ES-I3 (cell line): Measurements from ENCODE around the gene BHLHE41.
A peak's percentile ranks its signal among the peaks of the same experiment; 100 is the strongest.

Experiments used
- H3K36me3 ChIP-seq: 2 replicates; pipeline ENCODE4 v1.6.1; 2013; ENCODE audit warnings: mild to moderate bottlenecking, low read length, control low read depth, moderate library complexity; ENCODE audit not compliant: insufficient read depth
- H3K4me1 ChIP-seq: 2 replicates; pipeline ENCODE4 v1.6.1; 2013; ENCODE audit warnings: mild to moderate bottlenecking, control low read depth, low read length; ENCODE audit not compliant: insufficient read depth
- H3K9ac ChIP-seq: 2 replicates; pipeline ENCODE4 v1.6.1; 2013; ENCODE audit warnings: low read depth, mild to moderate bottlenecking, low read length, moderate library complexity
- H3K9me3 ChIP-seq: 2 replicates; pipeline ENCODE4 v1.6.1; 2013; ENCODE audit warnings: mild to moderate bottlenecking, low read length, moderate library complexity; ENCODE audit not compliant: control insufficient read depth, insufficient read depth

BHLHE41 gene

DNA sequence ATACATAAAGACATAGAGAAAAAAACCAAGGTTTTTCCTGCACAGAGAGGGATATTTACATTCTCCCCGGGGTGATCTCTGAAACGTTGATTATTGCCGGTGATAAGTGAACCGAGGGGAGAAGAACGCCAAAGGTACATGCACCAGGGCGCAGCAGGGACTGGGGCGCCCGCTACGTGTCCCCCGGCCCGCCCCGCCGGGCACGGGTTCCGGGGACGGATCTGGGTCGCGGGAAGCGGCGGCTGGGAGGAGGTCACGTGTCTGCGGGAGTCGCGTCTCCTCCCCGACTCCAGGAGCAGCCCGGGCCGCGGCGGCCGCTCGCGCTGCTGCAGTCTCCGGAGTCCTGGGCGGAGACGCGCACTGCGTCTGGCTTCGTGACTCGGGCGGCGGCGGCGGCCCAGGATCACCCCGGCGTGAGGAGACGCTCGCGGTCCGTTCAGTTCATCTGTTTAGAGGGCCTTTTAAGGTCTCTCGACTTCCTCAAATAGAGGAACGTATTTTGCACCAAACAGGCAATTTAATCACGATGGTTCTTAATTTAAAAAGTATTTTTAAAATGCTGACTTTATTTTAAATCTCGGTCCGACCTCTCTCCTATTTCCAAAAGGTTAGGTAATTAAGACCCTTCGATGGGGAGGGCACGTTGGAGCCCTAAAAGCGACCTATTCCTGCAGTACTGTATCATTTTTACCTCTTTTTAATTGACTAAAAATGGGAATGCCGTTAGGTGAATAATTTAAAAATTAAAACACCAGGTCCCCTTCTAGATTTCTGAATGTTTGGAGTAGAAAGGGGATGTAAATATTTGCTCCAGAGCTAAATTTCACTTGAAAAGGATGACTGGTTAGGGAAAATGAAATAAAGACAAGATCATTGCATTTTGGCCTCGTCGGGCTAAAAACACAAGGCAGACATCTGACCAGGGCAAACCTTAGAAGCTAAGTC is 1.8 kb upstream of the BHLHE41 start:
- Histone ChIP-seq H3K9ac (peak overlapping the region; percentile 82), H3K36me3 (no peaks in the 10 kb centered on the region), H3K9me3 (no peaks in the 10 kb centered on the region), H3K4me1 (peaks cover 6% of the 10 kb centered on the region; the same call in 1 of the 2 replicates)

DNA sequence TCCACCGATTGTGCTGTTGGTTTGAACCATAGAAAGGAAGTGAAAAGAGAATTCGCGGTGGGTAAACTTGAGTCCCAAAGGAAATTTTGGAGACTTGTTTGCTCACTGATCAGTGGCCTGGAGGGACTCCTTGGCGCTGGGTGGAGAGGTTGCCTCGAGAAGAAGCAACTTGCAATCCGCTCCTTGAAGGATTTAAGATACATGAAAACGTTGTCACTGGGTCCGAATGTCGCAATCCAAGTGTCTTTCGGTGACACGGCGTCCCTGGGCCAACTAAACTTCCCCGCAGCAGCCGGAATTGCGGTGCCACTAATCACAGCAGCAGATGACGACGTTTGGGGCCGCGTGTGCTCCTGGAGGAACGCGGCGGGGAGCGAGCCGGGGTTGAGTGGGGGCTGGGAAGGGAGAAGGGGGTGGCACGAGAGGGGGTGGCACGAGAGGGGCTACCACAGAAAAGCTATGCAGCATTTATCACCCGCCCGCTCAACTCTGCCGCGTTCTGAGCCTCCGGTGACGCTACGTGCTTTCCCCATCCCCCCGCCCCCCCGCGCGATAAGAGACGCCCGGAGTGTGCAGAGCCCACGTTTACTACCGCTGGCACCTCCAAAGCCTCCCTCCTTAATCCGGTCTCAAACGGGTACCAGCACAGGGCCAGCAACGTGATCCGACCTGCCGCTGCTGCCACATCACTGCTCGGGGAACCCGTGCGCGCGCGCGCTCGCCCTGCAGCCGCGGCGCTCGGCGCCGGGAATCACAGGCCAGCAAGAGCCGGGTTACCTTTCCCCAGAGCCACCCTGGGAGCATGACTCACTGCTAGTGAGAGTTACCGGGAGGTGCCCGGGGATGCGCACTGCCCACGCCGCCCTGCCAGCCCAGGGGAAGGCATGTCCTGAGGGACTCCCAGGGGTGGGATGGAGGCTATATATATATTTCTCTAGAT is 833 bp upstream of the BHLHE41 start:
- peaks cover 6% of the 10 kb centered on the region; the same call in 1 of the 2 replicates for H3K4me1 ChIP-seq
- no peaks in the 10 kb centered on the region for H3K9me3 ChIP-seq
- H3K9ac ChIP-seq = peak overlapping the region; percentile 82
- H3K36me3 ChIP-seq = no peaks in the 10 kb centered on the region

DNA sequence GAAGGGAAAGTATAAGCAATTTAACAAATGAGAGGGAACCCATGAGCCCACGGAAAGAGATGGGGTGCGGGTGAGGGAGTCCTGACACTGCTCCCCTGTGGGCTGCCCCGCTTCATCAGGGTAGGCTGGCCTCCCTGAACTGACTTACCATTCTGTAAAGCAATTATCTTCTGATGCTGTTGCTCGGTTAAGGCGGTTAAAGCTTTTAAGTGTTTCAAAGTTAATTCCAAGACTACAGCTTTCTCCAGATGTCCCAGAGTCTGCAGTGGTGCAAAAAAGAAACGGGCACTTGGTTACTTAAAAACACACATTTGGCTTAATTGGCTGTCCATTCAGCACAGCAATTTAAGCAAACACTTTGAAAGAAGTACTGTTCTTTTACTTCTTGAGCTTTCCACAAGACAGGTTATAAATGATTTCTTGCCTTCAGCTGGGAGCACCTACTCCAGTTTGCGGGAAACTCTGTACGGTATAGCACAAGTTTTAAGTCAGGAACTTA is 1.3 kb downstream of the BHLHE41 start:
- Histone ChIP-seq H3K36me3 (no peaks in the 10 kb centered on the region), H3K9ac (peak overlapping the region; percentile 61; the same call in 1 of the 2 replicates), H3K9me3 (no peaks in the 10 kb centered on the region), H3K4me1 (peaks cover 10% of the 10 kb centered on the region; the same call in 1 of the 2 replicates)

DNA sequence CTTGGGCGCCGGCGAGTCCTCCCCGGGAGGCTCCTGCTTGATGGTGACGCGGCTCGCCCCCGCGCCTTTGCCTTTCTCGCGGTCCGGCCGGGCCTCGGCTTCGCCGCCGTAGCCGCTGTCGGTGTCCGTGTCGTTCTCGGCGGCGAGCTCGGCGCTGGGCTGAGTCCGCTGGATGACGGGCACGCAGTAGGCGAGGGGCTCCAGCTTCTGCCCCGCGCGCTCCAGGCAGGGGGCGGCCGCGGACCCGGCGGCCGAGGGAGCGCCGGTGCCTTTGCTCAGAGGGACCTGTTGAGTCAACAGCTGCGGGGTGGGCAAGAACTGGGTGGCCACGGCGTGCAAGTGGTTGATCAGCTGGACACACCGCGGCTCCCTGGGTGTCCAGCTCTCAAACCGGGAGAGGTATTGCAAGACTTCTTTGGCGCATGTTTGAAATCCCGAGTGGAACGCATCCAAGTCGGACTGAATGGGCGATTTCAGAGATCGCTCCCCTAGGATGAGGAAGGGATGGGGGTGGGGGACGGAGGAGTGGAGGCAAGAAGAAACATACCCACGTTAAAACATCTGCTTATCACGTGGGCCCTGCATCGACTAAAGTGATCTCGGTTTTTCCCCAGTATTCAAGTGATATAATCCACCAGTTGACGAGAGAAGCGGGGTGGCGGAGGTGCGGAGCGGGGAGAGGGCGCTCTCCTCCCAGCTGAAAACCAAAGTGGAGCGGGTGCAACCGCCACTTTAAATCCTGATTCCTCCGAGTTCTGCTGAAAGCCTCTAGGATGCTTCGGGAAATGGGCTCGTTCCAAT is 2.0 kb downstream of the BHLHE41 start:
- peaks cover 10% of the 10 kb centered on the region; the same call in 1 of the 2 replicates for H3K4me1 ChIP-seq
- H3K9ac ChIP-seq = peak overlapping the region; percentile 61; the same call in 1 of the 2 replicates
- H3K36me3 ChIP-seq = no peaks in the 10 kb centered on the region
- no peaks in the 10 kb centered on the region for H3K9me3 ChIP-seq

DNA sequence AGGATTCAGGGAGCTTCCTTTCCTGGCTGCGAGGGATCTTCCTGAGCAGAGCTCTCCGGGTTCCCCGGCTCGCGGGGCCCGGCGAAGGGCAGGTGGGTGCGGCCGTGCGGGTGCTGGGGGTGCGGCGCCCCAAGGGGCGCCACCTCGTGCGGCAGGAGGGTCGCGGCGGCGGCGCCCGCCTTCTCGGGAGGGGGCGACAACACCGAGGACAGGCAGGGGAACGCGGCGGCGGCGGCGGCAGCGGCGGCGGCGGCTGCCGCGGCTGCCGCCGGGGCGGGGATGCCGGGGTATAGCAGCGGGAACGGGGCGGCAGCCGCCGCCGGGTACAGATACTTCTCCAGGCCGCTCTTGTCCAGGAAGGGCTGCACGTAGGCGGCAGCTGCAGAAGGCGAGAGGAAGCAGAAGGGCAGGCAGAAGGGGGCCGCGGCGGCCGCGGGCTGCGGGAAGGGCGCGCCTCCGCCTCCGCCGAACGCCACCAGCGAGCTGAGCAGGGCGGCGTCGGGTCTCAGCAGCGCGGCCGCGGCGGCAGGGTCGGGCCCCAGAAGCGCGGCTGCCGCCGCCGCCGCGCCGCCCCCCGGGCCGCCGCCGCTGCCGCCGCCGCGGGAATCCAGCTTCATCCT is 2.7 kb downstream of the BHLHE41 start:
- Histone ChIP-seq H3K36me3 (no peaks in the 10 kb centered on the region), H3K9ac (peak overlapping the region; percentile 61; the same call in 1 of the 2 replicates), H3K4me1 (peaks cover 11% of the 10 kb centered on the region; the same call in 1 of the 2 replicates), H3K9me3 (no peaks in the 10 kb centered on the region)

DNA sequence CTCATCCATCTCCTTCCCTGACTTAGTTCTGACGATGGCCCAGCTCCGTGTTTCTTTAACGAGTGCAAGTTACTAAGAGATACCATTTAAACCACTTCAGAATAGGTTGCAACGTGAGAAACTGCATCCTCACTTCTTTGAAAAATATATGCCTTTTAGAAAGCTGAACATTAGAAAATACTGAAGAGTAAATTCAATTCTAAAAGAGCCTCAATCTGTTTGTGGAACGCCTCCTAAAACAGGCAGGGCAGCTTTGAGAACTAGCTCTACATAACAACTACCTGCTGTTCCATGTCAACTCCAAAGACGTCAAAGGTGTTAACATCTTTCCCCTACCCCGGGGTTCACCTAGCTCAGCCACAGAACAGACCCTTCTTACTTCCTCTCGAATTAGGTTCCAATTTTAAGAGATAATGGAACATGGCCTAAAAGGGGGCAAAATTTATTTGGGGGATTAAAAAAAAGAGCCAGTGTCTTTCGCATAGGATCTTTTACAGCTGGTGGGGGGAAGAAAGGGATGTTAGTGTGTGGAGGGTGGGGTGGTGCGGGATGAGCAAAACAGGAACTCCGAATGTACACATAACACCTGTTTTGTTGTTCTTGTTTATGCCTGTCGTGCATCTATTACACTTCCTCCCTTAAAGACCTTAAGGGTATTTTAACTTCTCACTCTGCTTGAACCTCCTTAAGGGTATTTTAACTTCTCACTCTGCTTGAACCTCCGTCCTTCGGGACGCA is 3.3 kb downstream of the BHLHE41 start:
- no peaks in the 10 kb centered on the region for H3K9me3 ChIP-seq
- peak overlapping the region; percentile 61; the same call in 1 of the 2 replicates for H3K9ac ChIP-seq
- H3K4me1 ChIP-seq = peaks cover 15% of the 10 kb centered on the region; the same call in 1 of the 2 replicates
- no peaks in the 10 kb centered on the region for H3K36me3 ChIP-seq

DNA sequence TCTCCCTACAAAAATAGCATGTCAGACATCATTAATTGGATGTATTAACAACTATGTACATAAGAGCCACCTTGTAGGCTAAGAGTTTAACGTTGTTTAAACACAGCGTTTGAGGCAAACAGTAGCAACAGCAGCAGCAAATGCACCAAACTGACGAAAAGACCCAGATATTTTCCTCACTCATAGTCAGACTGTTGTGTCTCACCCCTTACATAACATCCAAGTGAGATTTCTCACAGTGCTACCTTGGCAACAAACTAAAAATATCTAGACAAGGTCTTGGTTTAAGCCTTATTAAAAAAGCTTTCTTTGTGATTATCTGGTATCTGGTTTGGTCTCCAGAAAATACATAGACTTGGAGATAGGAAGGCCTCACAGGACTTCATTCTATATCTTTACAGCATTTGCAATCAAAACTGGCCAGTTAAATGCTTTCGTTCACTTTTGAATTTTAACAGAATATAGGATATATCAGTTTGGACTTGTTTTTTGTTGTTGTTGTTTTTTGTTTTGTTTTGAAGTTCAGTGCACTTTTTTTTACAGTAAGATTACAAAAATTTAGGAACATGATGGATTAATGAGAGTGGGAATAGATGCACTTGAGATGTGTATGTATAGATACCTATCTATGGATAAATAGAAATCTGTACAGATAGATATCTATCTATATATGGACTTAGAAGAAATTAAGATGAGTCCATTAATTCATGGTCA is 4.1 kb downstream of the BHLHE41 start:
- Histone ChIP-seq H3K9ac (no peak overlapping the region), H3K4me1 (peaks cover 19% of the 10 kb centered on the region; the same call in 1 of the 2 replicates)

DNA sequence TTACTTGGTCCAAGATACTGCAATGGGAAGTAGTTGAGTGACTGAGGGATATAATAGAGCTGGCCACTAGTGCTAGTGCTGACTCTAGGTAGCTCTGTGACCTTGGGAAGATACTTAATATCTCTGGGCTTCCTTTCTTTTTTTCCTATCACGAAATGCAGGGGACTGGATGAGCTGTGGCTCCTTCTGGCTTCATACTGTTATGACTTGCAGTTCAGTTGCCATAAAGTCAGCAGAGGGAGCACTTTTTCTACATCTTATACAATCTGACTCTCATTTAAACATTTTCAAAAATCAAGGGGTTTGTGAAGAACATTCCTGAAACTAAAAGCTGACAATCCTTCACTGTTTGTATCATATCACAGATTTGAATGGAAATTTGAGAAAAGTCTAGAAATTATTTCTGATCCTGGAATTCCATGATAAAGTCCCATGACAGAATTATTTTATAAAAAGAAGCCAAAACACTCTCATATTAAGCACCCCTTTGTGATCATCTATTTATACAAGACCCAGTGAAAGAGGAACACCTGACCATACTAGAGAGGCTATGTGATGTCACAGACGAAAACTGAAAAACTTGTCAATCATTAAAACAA is 5.3 kb downstream of the BHLHE41 start:
- H3K36me3 ChIP-seq = no peaks in the 10 kb centered on the region
- H3K4me1 ChIP-seq = peaks cover 23% of the 10 kb centered on the region; the same call in 1 of the 2 replicates
- no peak overlapping the region for H3K9ac ChIP-seq
- H3K9me3 ChIP-seq = no peaks in the 10 kb centered on the region

More for the DNA sequence above, 4.1 kb downstream of the BHLHE41 start:
- Histone ChIP-seq H3K36me3 (no peaks in the 10 kb centered on the region), H3K9me3 (no peaks in the 10 kb centered on the region)

DNA sequence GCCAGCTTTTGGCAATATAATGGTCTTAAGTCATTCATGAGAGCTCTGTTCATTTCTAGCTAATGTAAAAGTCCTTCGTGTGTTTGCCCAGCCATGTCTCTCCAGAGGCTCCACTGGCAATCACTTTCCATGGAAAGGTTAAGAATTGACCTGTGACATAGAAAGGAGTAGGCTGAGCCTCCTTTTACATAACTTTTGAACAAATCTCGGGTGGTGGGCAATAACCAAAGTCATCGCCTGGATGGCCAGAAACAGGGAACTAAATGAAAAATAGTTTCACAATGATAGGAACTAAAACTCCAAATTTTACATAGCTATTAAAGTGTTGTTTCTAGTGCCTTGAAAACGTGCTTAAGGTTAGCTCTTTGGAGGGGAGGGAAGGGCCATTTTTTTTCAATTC is 6.5 kb downstream of the BHLHE41 start:
- Histone ChIP-seq H3K9me3 (no peaks in the 10 kb centered on the region), H3K4me1 (peaks cover 23% of the 10 kb centered on the region; the same call in 1 of the 2 replicates), H3K9ac (no peak overlapping the region), H3K36me3 (no peaks in the 10 kb centered on the region)

DNA sequence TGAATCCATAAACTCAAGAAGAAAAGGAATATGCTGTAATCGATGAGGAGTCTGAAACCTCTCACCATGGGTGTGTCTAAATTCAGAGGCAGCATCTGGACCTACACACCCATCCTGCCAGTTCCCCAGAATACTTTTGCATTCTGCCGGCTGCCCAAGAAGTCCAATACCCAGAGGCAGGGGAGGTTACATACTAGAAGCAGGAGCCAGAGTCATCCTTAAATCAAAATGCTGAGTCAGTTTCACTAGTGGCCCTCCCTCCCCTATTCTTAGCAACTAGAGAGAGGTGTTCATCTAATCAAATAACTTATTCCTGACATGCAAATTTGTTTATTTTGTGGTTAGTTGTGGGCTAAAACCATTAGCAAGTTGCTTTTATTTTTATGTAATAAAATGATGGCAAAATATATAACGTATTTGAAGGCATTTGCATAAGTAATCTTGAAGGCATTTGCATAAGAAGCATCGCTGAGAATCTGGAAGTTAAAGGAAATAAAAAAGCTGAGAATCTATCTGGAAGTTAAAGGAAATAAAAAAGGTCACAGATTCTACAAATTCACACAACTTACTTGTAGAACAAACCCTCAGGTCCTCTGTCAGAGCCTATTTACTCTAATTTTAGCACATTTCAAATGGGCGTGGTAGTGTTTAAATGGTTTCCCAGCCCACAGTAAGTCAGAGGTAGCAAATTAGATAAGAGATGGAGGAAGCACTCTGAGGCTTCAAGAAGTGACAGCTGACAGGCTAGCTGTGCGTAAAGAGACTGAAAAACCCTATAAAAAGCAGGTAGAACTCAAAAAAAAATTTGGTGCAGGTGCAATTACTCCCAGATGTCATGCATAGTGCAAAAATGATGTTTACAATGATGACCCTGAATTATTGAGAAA is 7.8 kb downstream of the BHLHE41 start:
- H3K9me3 ChIP-seq = no peaks in the 10 kb centered on the region

DNA sequence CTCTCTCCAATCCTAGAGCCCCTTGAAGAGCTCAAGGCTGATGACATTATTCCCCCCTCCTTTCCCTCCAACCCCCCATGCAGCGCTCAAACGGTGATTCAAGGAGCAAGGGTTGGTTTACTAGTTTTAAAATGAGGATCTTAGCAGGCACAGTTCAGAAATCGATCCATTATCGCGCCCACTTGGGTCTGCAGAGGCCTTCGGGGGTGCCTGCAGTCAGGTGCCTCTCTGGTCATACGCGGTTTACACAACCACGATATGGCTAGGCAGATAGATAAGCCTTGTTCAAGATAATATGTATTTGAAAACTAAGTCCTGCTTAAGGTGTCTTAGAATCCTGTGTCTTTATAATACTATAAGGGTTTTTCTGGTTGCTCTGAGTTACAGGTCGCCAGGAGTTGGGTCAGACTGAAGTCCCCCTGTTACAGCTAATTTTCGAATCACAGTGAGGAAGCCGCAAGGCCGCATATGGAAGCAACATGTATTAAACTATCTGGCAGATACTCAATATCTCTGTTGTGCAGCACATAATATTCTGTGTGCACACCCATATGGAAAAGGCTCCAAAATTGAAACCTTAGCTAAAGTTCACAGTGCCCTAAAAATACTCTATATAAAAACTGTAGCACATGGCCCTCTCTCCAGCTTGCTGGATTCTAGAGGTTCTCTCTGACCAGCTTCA is 10.0 kb downstream of the BHLHE41 start:
- Histone ChIP-seq H3K9me3 (no peaks in the 10 kb centered on the region), H3K9ac (peak overlapping the region; percentile 70; the same call in 1 of the 2 replicates), H3K36me3 (no peaks in the 10 kb centered on the region), H3K4me1 (peaks cover 37% of the 10 kb centered on the region; the same call in 1 of the 2 replicates)

More for the DNA sequence above, 7.8 kb downstream of the BHLHE41 start:
- Histone ChIP-seq H3K36me3 (no peaks in the 10 kb centered on the region), H3K4me1 (peaks cover 28% of the 10 kb centered on the region; the same call in 1 of the 2 replicates), H3K9ac (no peak overlapping the region)
